Upper lobe of left lung (tissue), 6 donors: Measurements from ENCODE around the gene UGT1A4. TPM values are rescaled to one million over a fixed set of nuclear protein-coding genes. Genes with fewer than 3 reads are reported as not detected.

ENCODE experiments used
- ATAC-seq, 2 donors: fragments of 200-7000 bp; cut with Tn5 transposase; one replicate each; pipeline ENCODE4 v1.9.1; 2022; ENCODE audit warnings: mild to moderate bottlenecking in 2 of 2, moderate library complexity in 2 of 2; ENCODE audit not compliant: low FRiP score in 2 of 2
- DNase-seq, 2 donors: peaks; one replicate each; pipeline ENCODE4 v3.0.0-alpha.2; 2019 to 2020
- H3K27ac ChIP-seq, 4 donors: fragments of 200-600 bp; sonication (generic); one replicate each; pipeline ENCODE4 v1.5.1; 2016 to 2019
- H3K27me3 ChIP-seq, 4 donors: fragments of 200-600 bp; sonication (generic); one replicate each; pipeline ENCODE4 v1.5.1; 2017 to 2019
- H3K36me3 ChIP-seq, 4 donors: fragments of 200-600 bp; sonication (generic); one replicate each; pipeline ENCODE4 v1.5.1; 2016 to 2019
- H3K4me1 ChIP-seq, 4 donors: fragments of 200-600 bp; sonication (generic); one replicate each; pipeline ENCODE4 v1.5.1; 2018 to 2019
- H3K4me3 ChIP-seq, 4 donors: fragments of 200-600 bp; sonication (generic); one replicate each; pipeline ENCODE4 v1.5.1; 2017 to 2019; ENCODE audit warnings: mild to moderate bottlenecking in 2 of 4, moderate library complexity in 1 of 4
- H3K9me3 ChIP-seq, 4 donors: fragments of 200-600 bp; sonication (generic); one replicate each; pipeline ENCODE4 v1.5.1; 2018 to 2019
- CTCF ChIP-seq, 6 experiments: fragments of 450-650 bp in 4 of 6; fragments of 200-600 bp in 2 of 6; sonication (generic) in 2 of 6; IDR thresholded peaks; one replicate each; pipeline ENCODE4 v1.5.1; 2016 to 2019; ENCODE audit warnings: antibody characterized with exemption in 6 of 6
- EP300 ChIP-seq, 4 donors: sonication (generic); formaldehyde crosslinking; IDR thresholded peaks; one replicate each; pipeline ENCODE4 v1.5.1; 2017; ENCODE audit warnings: antibody characterized with exemption in 4 of 4, control low read depth in 2 of 4
- POLR2A ChIP-seq, 4 donors: fragments of 450-650 bp; IDR thresholded peaks; one replicate each; pipeline ENCODE4 v1.5.1; 2016 to 2017; ENCODE audit warnings: antibody characterized with exemption in 4 of 4, mild to moderate bottlenecking in 2 of 4
- POLR2AphosphoS5 ChIP-seq, 2 donors: sonication (generic); formaldehyde crosslinking; IDR thresholded peaks; one replicate each; pipeline ENCODE4 v1.5.1; 2017; ENCODE audit warnings: antibody characterized with exemption in 2 of 2
- WGBS, 2 donors: methylation state at CpG; one replicate each; pipeline ENCODE4 v1.1.5; 2017 to 2018; 5-methylcytosine and 5-hydroxymethylcytosine counted together
- total RNA-seq, 6 donors: library from RNA; depleted of rRNA in 4 of 6; stranded (reverse); fragments of >200 nt in 4 of 6; gene quantifications; one replicate each; pipeline versions ENCODE4 v1.1.0 to v1.2.1, GENCODE V29; 2016 to 2021
- donor health status: DM: no; HTN: no; CAD: no; lungs with moderate emphysema.
- donor health status: DM: no; HTN: yes; CAD: no; lungs with severe emphysema.

UGT1A4 gene
- total RNA-seq, 6 donors from 2014 or later: 0.14 to 0.69 (median 0.27) TPM; not detected in 2

- H3K4me1 ChIP-seq: no peaks in the 10 kb centered on the region
- ATAC-seq: no peak
- 75 to 78% methylated on average over 1 of the region's 1 CpG for WGBS, 2 donors
- no peaks in the 10 kb centered on the region for H3K27me3 ChIP-seq
- H3K9me3 ChIP-seq: no peaks in the 10 kb centered on the region
- no peak for TF ChIP-seq CTCF (IDR thresholded peaks at IDR 0.05)
- no peak for TF ChIP-seq EP300 (IDR thresholded peaks at IDR 0.05)
- TF ChIP-seq POLR2A (IDR thresholded peaks at IDR 0.05): no peak
- no peak for TF ChIP-seq POLR2AphosphoS5 (IDR thresholded peaks at IDR 0.05)
- no peaks in the 10 kb centered on the region for H3K36me3 ChIP-seq
- no peak for DNase-seq
- H3K27ac ChIP-seq: no peak overlapping the region
- H3K4me3 ChIP-seq: no peak overlapping the region
These were observed 33.9 kb upstream of the UGT1A4 start for GRCh38 chr2:233684640-233685039.

GRCh38 chr2:233686928-233687327 lies 31.6 kb upstream of the UGT1A4 start:
- no peak overlapping the region for H3K4me3 ChIP-seq
- no peaks in the 10 kb centered on the region for H3K27me3 ChIP-seq
- no peak for TF ChIP-seq CTCF (IDR thresholded peaks at IDR 0.05)
- TF ChIP-seq POLR2A (IDR thresholded peaks at IDR 0.05): no peak
- TF ChIP-seq EP300 (IDR thresholded peaks at IDR 0.05): no peak
- TF ChIP-seq POLR2AphosphoS5 (IDR thresholded peaks at IDR 0.05): no peak
- H3K9me3 ChIP-seq: no peaks in the 10 kb centered on the region
- no peaks in the 10 kb centered on the region for H3K4me1 ChIP-seq
- ATAC-seq (no peak), DNase-seq (no peak)
- no peak overlapping the region for H3K27ac ChIP-seq
- H3K36me3 ChIP-seq: no peaks in the 10 kb centered on the region
- WGBS, 2 donors: 72 to 78% methylated on average over 5 of the region's 5 CpGs

GRCh38 chr2:233688341-233688740 lies 30.2 kb upstream of the UGT1A4 start:
- no peak for TF ChIP-seq POLR2A (IDR thresholded peaks at IDR 0.05)
- no peak for TF ChIP-seq POLR2AphosphoS5 (IDR thresholded peaks at IDR 0.05)
- TF ChIP-seq CTCF (IDR thresholded peaks at IDR 0.05): no peak
- TF ChIP-seq EP300 (IDR thresholded peaks at IDR 0.05): no peak
- no peak overlapping the region for H3K4me3 ChIP-seq
- no peak for ATAC-seq
- no peaks in the 10 kb centered on the region for H3K36me3 ChIP-seq
- H3K27me3 ChIP-seq: no peaks in the 10 kb centered on the region
- no peak for DNase-seq
- H3K27ac ChIP-seq: no peak overlapping the region
- H3K9me3 ChIP-seq: no peaks in the 10 kb centered on the region
- WGBS, 2 donors: 85% methylated on average over 5 of the region's 5 CpGs
- H3K4me1 ChIP-seq: no peaks in the 10 kb centered on the region

GRCh38 chr2:233689031-233689430 lies 29.5 kb upstream of the UGT1A4 start:
- H3K27ac ChIP-seq: no peak overlapping the region
- H3K9me3 ChIP-seq: no peaks in the 10 kb centered on the region
- DNase-seq (no peak), ATAC-seq (no peak)
- no peaks in the 10 kb centered on the region for H3K27me3 ChIP-seq
- H3K36me3 ChIP-seq: no peaks in the 10 kb centered on the region
- H3K4me1 ChIP-seq: no peaks in the 10 kb centered on the region
- TF ChIP-seq POLR2A (IDR thresholded peaks at IDR 0.05) (no peak), POLR2AphosphoS5 (IDR thresholded peaks at IDR 0.05) (no peak), EP300 (IDR thresholded peaks at IDR 0.05) (no peak), CTCF (IDR thresholded peaks at IDR 0.05) (no peak)
- no peak overlapping the region for H3K4me3 ChIP-seq

- ATAC-seq (no peak), DNase-seq (no peak)
- Histone ChIP-seq H3K4me3 (no peak overlapping the region), H3K36me3 (no peaks in the 10 kb centered on the region), H3K9me3 (no peaks in the 10 kb centered on the region), H3K27me3 (no peaks in the 10 kb centered on the region), H3K27ac (no peak overlapping the region), H3K4me1 (no peaks in the 10 kb centered on the region)
- no peak for TF ChIP-seq POLR2A (IDR thresholded peaks at IDR 0.05)
- no peak for TF ChIP-seq EP300 (IDR thresholded peaks at IDR 0.05)
- TF ChIP-seq CTCF (IDR thresholded peaks at IDR 0.05): no peak
- no peak for TF ChIP-seq POLR2AphosphoS5 (IDR thresholded peaks at IDR 0.05)
- WGBS, 2 donors: 2 to 7% methylated on average over 3 of the region's 3 CpGs
These were observed 29.0 kb upstream of the UGT1A4 start for GRCh38 chr2:233689501-233689900.
